Hepatocyte (in vitro differentiated cells): ENCODE measurements around the gene RBFOX1.

Source experiments
- CTCF ChIP-seq: fragments of 200-600 bp; sonication (generic); IDR thresholded peaks from 2 replicates; pipeline ENCODE4 v1.5.1; 2016; ENCODE audit warnings: antibody characterized with exemption, mild to moderate bottlenecking; ENCODE audit not compliant: poor library complexity
- EZH2 ChIP-seq: fragments of 200-600 bp; sonication (generic); IDR thresholded peaks from 2 replicates; pipeline ENCODE4 v1.6.1; 2016; ENCODE audit warnings: antibody characterized with exemption, mild to moderate bottlenecking, borderline replicate concordance

- TF ChIP-seq CTCF: no peak
- TF ChIP-seq EZH2: no peak
Measured at GRCh38 chr16:7440886-7441400, 108.3 kb downstream of the RBFOX1 start.
